Umbilical cord (tissue), 2 donors: ENCODE measurements around the gene C17orf113. TPM values are rescaled to one million over a fixed set of nuclear protein-coding genes. Genes with fewer than 3 reads are reported as not detected.

Experiments
- DNase-seq: peaks from one replicate; pipeline ENCODE4 v3.0.0-alpha.2; 2015; ENCODE audit warnings: low spot score
- total RNA-seq: library from RNA; depleted of rRNA; stranded (reverse); fragments of >200 nt; gene quantifications from one replicate; pipeline ENCODE4 v1.2.3, GENCODE V29; 2014; ENCODE audit warnings: low replicate concordance; ENCODE audit not compliant: insufficient read depth

The C17orf113 gene
- total RNA-seq, 1 donor from 2014 or later = 1.2 TPM

DNA sequence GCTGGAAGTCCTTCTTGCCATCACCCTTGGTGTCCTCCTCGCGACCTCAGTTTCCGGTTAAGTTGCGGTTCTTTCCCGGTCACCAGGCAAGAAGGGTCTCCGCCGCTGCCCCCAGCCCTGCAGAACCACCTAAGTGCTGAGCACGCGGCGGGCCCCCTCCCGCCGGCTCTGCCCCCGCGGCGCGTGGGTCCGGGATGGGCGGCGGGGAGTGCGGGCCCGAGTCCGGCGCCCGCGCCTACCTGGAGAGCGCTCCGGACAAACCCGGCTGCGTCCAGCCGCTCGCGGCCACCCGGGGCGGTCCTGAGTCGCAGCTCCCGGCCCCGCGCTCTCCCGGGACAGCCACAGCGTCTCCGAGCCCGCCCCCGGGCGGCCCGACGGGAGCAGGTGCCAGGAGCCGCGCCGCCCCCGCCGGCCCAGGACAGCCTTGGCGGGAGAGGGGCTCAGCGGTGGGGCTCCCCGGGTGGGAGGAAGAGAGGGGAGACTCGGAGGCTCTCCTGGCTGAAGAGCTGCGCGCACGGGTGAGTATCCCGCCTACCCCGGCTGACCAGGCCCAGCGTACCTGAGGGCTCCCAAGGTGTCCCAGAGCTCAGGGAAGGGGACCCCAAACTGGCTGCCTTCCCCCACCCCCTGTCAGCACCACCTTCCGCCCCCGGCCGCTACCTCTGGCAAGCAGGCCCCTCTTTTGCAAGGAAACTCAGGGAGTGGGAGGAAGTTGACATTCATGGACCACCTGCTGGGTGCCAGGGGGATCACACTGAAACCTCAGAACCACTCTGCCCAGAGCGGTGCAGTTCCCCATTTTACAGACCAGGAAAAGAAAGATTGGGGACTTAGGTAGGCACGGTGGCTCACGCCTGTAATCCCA lies 22.2 kb upstream of the C17orf113 start:
- DNase-seq = no peak

DNA sequence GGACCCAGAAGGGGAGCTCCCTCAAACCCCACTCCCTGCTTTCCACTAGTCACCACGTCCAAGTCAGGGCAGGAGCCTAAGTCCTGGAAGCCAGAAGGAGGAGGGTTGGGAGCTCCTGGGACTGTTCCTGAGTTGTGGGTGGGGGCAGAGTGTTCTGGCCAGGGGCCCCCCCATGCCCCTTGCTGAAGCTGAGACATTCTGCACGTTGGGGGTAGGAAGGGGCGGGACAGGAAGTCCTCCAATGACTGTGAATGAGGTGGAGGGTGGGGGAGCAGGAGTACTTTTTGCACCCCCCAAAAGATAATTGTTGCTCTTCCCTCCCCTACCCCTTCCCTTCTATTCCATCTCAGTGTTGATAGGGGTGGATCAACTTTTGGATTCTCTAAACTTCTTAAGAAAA lies 21.4 kb upstream of the C17orf113 start:
- DNase-seq = no peak

GRCh38 chr17:42068979-42069378 lies 18.6 kb upstream of the C17orf113 start:
- DNase-seq = no peak

GRCh38 chr17:42067371-42068091 lies 17.1 kb upstream of the C17orf113 start:
- peak; percentile 30 for DNase-seq

- DNase-seq = no peak
These were observed 14.8 kb upstream of the C17orf113 start for GRCh38 chr17:42065201-42065600.

- DNase-seq = no peak
These were observed 12.3 kb upstream of the C17orf113 start for GRCh38 chr17:42062681-42063080.

- DNase-seq = no peak
These were observed 11.5 kb upstream of the C17orf113 start for GRCh38 chr17:42061646-42062487.

GRCh38 chr17:42060231-42060630 lies 9.8 kb upstream of the C17orf113 start:
- DNase-seq = no peak

GRCh38 chr17:42059815-42060214 lies 9.4 kb upstream of the C17orf113 start:
- DNase-seq = no peak

DNA sequence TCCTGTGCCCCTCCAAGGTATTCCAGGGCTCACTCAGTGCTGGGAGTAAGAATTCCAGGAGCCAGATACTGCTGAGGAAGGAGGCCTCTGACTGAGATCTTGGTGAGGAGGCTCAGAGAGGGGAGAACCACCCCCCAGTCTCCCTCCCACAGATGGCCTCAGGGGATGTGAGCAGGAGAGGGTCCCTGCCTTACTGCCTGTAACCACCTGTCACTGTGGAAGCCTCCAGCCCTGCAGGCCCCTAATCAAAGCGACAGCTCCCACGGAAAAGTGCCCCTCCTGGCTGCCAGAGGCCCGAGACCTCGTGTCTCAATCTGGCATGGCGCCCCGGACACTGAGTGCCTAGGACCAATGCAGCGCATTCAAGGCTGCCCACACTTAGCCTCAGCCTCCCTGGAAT lies 7.7 kb upstream of the C17orf113 start:
- DNase-seq = no peak

DNA sequence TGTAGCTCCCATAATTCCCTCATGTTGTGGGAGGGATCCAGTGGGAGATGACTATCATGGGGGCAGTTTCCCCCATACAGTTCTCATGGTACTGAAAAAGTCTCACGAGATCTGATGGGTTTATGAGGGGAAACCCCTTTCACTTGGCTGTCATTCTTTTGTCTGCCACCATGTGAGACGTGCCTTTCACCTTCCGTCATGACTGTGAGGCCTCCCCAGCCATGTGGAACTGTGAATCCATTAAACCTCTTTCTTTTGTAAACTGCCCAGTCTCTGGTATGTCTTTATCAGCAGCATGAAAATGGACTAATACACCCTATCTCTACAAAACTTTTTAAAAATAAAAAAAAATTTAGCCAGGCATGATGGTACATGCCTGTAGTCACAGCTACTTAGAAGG lies 6.2 kb upstream of the C17orf113 start:
- DNase-seq = no peak

- DNase-seq = no peak
These were observed 5.1 kb upstream of the C17orf113 start for GRCh38 chr17:42055496-42055895.

DNA sequence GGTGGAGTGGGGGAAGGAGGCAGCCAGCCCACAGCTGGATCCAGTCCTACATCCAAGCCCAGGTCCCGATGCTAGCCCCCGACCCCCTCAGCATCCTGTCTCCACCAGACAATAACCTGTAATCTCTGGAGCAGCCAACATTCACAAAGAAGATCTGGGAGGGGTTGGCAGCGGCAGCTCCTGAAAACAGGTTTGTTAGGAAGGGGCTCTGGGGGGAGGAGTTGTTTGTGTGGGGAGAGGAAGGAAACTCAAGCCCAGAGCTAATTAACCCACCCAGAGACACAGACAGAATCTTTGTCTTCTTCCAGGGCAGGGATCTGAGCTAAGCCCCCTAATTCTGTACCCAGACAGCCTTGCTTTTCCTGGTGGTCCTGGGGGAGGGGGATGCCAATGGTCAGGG lies 4.6 kb upstream of the C17orf113 start:
- DNase-seq = no peak

DNA sequence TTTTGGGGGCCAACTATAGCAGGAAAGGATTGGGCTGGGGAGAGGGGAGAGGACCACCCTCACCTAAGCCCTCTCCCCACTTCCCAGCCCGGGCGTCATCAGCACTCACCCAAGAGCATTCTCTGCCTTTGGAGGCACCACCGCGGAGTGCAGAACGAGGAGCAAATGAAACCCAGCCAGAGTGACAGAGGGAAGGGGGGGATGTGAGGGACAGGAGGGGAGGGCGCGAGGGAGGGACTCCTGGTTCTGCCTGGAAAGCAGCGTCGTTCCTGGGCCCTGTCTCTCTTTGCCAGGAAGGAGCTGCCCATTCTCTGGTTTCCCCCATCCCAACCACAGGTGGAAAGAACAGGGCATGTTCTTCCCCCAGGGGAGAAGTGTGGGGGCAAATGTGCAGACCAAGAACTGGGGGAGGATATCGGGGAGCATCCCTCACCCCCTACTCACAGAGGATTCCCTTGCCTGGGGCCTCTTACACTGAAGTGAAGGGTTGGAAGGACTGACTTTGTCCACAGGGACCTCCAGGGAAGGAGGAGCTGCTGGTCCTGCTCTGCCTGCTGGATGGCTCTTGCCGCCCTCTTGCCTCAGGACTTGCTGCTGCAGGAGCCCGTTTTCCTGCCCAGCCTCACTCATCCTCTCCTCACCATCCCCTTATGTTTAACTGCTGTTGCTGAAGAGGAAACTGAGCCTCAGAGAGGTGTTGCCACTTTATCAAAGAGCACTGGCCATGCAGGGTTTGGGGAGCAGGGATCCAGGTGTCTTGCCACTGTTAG lies 3.5 kb upstream of the C17orf113 start:
- DNase-seq = no peak

GRCh38 chr17:42052346-42052877 lies 2.0 kb upstream of the C17orf113 start:
- DNase-seq = no peak

GRCh38 chr17:42051645-42052044 lies 1.2 kb upstream of the C17orf113 start:
- DNase-seq = no peak

GRCh38 chr17:42051013-42051400 lies 606 bp upstream of the C17orf113 start:
- no peak for DNase-seq

GRCh38 chr17:42049834-42050392 lies 488 bp downstream of the C17orf113 start:
- DNase-seq = no peak

- no peak for DNase-seq
These were observed 3.1 kb downstream of the C17orf113 start for GRCh38 chr17:42047343-42047742.

DNA sequence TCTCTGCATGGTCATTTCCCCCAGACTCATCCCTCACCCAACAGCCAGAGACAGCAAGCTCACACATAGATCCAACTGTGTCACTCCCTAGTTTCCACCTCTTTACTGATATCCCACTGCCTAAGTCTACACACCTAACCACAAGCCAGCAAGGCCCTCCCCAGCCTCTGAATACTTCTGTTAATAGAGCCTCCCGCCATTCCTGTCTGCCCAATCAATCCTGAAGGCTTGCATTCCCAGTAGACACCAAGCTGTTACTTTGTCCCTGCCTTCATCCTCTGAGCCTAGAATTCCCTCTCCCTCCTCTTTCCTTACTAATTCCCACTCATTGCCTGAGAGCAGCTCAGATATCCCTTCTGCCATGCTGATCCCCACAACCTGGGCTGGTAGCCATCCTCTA lies 4.7 kb downstream of the C17orf113 start:
- DNase-seq = no peak
